ENCODE measurements around the gene FEV. TPM values are rescaled to one million over a fixed set of nuclear protein-coding genes. Genes with fewer than 3 reads are reported as not detected.

FEV gene
- polyA plus RNA-seq, 6 donors from 2014 or later: not detected

- H3K4me3 Mint-ChIP-seq: peak overlapping the region in 4 of 8 donors; percentile 25 to 60 (median 42)
- H3K36me3 Mint-ChIP-seq: no peaks in the 10 kb centered on the region
- H3K27me3 Mint-ChIP-seq: peaks cover 50 to 94% (median 83%) of the 10 kb centered on the region in 3 donors
- ATAC-seq (ENCODE audit: low read depth in 2 of 2) (peak; percentile 66 to 76), DNase-seq (peak; percentile 59)
- H3K9me3 Mint-ChIP-seq: peaks cover 0 to 2% (median 0%) of the 10 kb centered on the region in 7 donors
- peak overlapping the region in 1 of 6 donors; percentile 76 for H3K27ac Mint-ChIP-seq
- peaks cover 14 to 31% (median 16%) of the 10 kb centered on the region in 3 donors for H3K4me1 Mint-ChIP-seq
Observed at GRCh38 chr2:218995972-218996711, 11.2 kb upstream of the FEV start.

- H3K9me3 Mint-ChIP-seq: peaks cover 0 to 2% (median 0%) of the 10 kb centered on the region in 7 donors
- H3K27me3 Mint-ChIP-seq: peaks cover 54 to 94% (median 85%) of the 10 kb centered on the region in 3 donors
- H3K4me3 Mint-ChIP-seq: peak overlapping the region in 2 of 8 donors; percentile 25 to 82
- no peaks in the 10 kb centered on the region for H3K36me3 Mint-ChIP-seq
- ATAC-seq (ENCODE audit: low read depth in 2 of 2) (no peak), DNase-seq (no peak)
- H3K27ac Mint-ChIP-seq: no peak overlapping the region
- peaks cover 14 to 31% (median 16%) of the 10 kb centered on the region in 3 donors for H3K4me1 Mint-ChIP-seq
Observed at GRCh38 chr2:218995561-218995960, 10.6 kb upstream of the FEV start.

GRCh38 chr2:218993345-218994315, 8.6 kb upstream of the FEV start, which contains the start of gene CRYBA2:
CRYBA2 (minus strand) TSS chr2:218993422; CDS start chr2:218993176, 246 bp downstream.
- no peaks in the 10 kb centered on the region for H3K36me3 Mint-ChIP-seq
- no peak within 1 kb of the TSS for H3K27ac Mint-ChIP-seq
- H3K4me3 Mint-ChIP-seq: peak within 1 kb of the TSS in 5 of 8 donors; percentile 34 to 72 (median 55)
- H3K27me3 Mint-ChIP-seq: peaks cover 57 to 96% (median 86%) of the 10 kb centered on the region in 3 donors
- H3K9me3 Mint-ChIP-seq: peaks cover 0 to 2% (median 0%) of the 10 kb centered on the region in 7 donors
- ATAC-seq (ENCODE audit: low read depth in 2 of 2) (no peak), DNase-seq (no peak)
- peaks cover 14 to 31% (median 16%) of the 10 kb centered on the region in 3 donors for H3K4me1 Mint-ChIP-seq

GRCh38 chr2:218992703-218993344, 7.8 kb upstream of the FEV start:
- peaks cover 57 to 94% (median 82%) of the 10 kb centered on the region in 3 donors for H3K27me3 Mint-ChIP-seq
- no peak for DNase-seq
- H3K27ac Mint-ChIP-seq: no peak overlapping the region
- H3K36me3 Mint-ChIP-seq: no peaks in the 10 kb centered on the region
- H3K9me3 Mint-ChIP-seq: peaks cover 0 to 2% (median 0%) of the 10 kb centered on the region in 7 donors
- no peak for ATAC-seq (ENCODE audit: low read depth in 2 of 2)
- peaks cover 14 to 31% (median 16%) of the 10 kb centered on the region in 3 donors for H3K4me1 Mint-ChIP-seq
- H3K4me3 Mint-ChIP-seq: peak overlapping the region in 3 of 8 donors; percentile 29 to 67 (median 34)

GRCh38 chr2:218992196-218992595, 7.2 kb upstream of the FEV start:
- DNase-seq: no peak
- Mint-ChIP-seq H3K27ac (no peak overlapping the region), H3K27me3 (peaks cover 61 to 94% (median 82%) of the 10 kb centered on the region in 3 donors), H3K9me3 (peaks cover 0 to 2% (median 0%) of the 10 kb centered on the region in 7 donors), H3K4me3 (peak overlapping the region in 3 of 8 donors; percentile 37 to 78 (median 55)), H3K36me3 (no peaks in the 10 kb centered on the region), H3K4me1 (peaks cover 14 to 31% (median 16%) of the 10 kb centered on the region in 3 donors)
- ATAC-seq (ENCODE audit: low read depth in 2 of 2): no peak

- Mint-ChIP-seq H3K36me3 (no peaks in the 10 kb centered on the region), H3K4me1 (peaks cover 14 to 31% (median 16%) of the 10 kb centered on the region in 3 donors), H3K9me3 (peaks cover 0 to 2% (median 0%) of the 10 kb centered on the region in 7 donors), H3K4me3 (peak overlapping the region in 3 of 8 donors; percentile 37 to 83 (median 78)), H3K27me3 (peaks cover 63 to 94% (median 82%) of the 10 kb centered on the region in 3 donors), H3K27ac (no peak overlapping the region)
- ATAC-seq (ENCODE audit: low read depth in 2 of 2) (no peak), DNase-seq (no peak)
Observed at GRCh38 chr2:218991674-218992168, 6.7 kb upstream of the FEV start.

GRCh38 chr2:218990612-218991011, 5.6 kb upstream of the FEV start:
- H3K9me3 Mint-ChIP-seq: peaks cover 0 to 2% (median 0%) of the 10 kb centered on the region in 7 donors

GRCh38 chr2:218990052-218990451, 5.1 kb upstream of the FEV start:
- Mint-ChIP-seq H3K9me3 (peaks cover 0 to 2% (median 0%) of the 10 kb centered on the region in 7 donors), H3K36me3 (no peaks in the 10 kb centered on the region), H3K4me3 (no peak overlapping the region)

More at GRCh38 chr2:218990612-218991011, 5.6 kb upstream of the FEV start:
- DNase-seq: no peak
- no peak for ATAC-seq (ENCODE audit: low read depth in 2 of 2)
- H3K27ac Mint-ChIP-seq: peak overlapping the region in 1 of 6 donors; percentile 2
- peaks cover 68 to 94% (median 82%) of the 10 kb centered on the region in 3 donors for H3K27me3 Mint-ChIP-seq
- H3K4me3 Mint-ChIP-seq: no peak overlapping the region
- H3K36me3 Mint-ChIP-seq: no peaks in the 10 kb centered on the region
- peaks cover 14 to 27% (median 17%) of the 10 kb centered on the region in 3 donors for H3K4me1 Mint-ChIP-seq

GRCh38 chr2:218988650-218989049, 3.7 kb upstream of the FEV start:
- H3K36me3 Mint-ChIP-seq: no peaks in the 10 kb centered on the region
- H3K4me3 Mint-ChIP-seq: no peak overlapping the region
- H3K27me3 Mint-ChIP-seq: peaks cover 62 to 90% (median 80%) of the 10 kb centered on the region in 3 donors
- no peak overlapping the region for H3K27ac Mint-ChIP-seq
- no peak for ATAC-seq (ENCODE audit: low read depth in 2 of 2)
- peaks cover 0 to 3% (median 0%) of the 10 kb centered on the region in 7 donors for H3K9me3 Mint-ChIP-seq
- DNase-seq: no peak
- peaks cover 18 to 24% (median 19%) of the 10 kb centered on the region in 3 donors for H3K4me1 Mint-ChIP-seq

More at GRCh38 chr2:218990052-218990451, 5.1 kb upstream of the FEV start:
- Mint-ChIP-seq H3K27me3 (peaks cover 65 to 92% (median 81%) of the 10 kb centered on the region in 3 donors), H3K4me1 (peaks cover 13 to 25% (median 15%) of the 10 kb centered on the region in 3 donors), H3K27ac (no peak overlapping the region)
- no peak for DNase-seq
- ATAC-seq (ENCODE audit: low read depth in 2 of 2): no peak

GRCh38 chr2:218988164-218988563, 3.2 kb upstream of the FEV start:
- no peaks in the 10 kb centered on the region for H3K36me3 Mint-ChIP-seq
- DNase-seq: no peak
- H3K27ac Mint-ChIP-seq: no peak overlapping the region
- peaks cover 0 to 3% (median 0%) of the 10 kb centered on the region in 7 donors for H3K9me3 Mint-ChIP-seq
- no peak overlapping the region for H3K4me3 Mint-ChIP-seq
- H3K4me1 Mint-ChIP-seq: peaks cover 22 to 24% (median 24%) of the 10 kb centered on the region in 3 donors
- no peak for ATAC-seq (ENCODE audit: low read depth in 2 of 2)
- H3K27me3 Mint-ChIP-seq: peaks cover 66 to 93% (median 85%) of the 10 kb centered on the region in 3 donors

- DNase-seq: no peak
- no peak for ATAC-seq (ENCODE audit: low read depth in 2 of 2)
- Mint-ChIP-seq H3K27ac (peak overlapping the region in 2 of 6 donors; percentile 65 to 94), H3K36me3 (peaks cover 0 to 1% of the 10 kb centered on the region in 2 donors), H3K4me1 (peaks cover 23 to 32% (median 26%) of the 10 kb centered on the region in 3 donors), H3K4me3 (peak overlapping the region in 4 of 8 donors; percentile 23 to 53 (median 36)), H3K27me3 (peaks cover 72 to 93% (median 89%) of the 10 kb centered on the region in 3 donors), H3K9me3 (peaks cover 0 to 3% (median 0%) of the 10 kb centered on the region in 7 donors)
Observed at GRCh38 chr2:218986148-218986761, 1.3 kb upstream of the FEV start.

All from naive B cell (primary cell).